ENCODE measurements around the gene DUSP5.

DUSP5 gene

DNA sequence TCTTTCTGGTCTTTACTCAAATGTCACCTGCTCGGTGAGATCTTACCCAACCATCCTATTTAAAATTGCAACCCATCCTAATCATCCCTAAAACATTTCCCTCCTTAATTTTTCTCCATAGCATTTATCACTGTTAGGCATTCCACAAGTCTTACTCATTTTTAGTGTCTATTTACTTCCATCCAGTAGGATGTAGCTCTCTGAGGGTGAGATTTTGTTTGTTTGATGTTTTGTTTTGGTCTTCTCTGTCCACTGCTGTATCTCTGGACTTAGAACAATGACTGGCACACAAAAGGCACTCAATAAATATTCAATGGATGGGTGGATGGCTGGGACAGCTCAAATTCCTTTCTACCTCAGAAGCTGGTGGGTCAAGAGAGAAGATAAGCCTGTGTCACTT is 15.8 kb upstream of the DUSP5 start:
- Histone ChIP-seq H3K4me3 (ENCODE audit: extremely low read depth, insufficient read depth, low read length, poor library complexity, severe bottlenecking) (no peak overlapping the region), H3K4me1 (ENCODE audit: control insufficient read depth, insufficient read depth, low read length, poor library complexity, severe bottlenecking) (peaks cover 24% of the 10 kb centered on the region), H3K36me3 (ENCODE audit: control insufficient read depth, insufficient read depth, low read length) (no peaks in the 10 kb centered on the region), H3K9me3 (ENCODE audit: control insufficient read depth, low read length) (no peaks in the 10 kb centered on the region), H3K27ac (ENCODE audit: low read depth, low read length, severe bottlenecking) (no peak overlapping the region)
- WGBS, 2 experiments (ENCODE audit: insufficient coverage in 2 of 2) = 91 to 92% methylated on average over 1 of the region's 1 CpG

DNA sequence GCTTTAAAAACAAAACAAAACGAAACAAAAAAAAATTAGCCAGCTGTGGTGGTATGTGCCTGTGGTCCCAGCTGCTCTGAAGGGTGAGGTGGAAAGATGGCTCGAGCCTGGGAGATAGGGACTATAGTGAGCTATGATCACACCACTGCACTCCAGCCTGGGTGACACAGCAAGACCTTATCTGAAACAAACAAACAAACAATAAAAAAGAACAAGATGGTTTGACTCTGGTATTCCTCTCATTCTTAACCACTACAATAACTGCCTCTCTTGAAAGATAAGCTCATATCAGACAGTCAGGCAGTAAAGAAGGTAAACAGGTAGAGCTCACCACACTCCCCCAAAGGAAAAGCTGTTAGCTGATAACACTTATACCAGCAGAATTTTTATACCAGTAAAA is 14.1 kb upstream of the DUSP5 start:
- Histone ChIP-seq H3K4me3 (ENCODE audit: extremely low read depth, insufficient read depth, low read length, poor library complexity, severe bottlenecking) (no peak overlapping the region), H3K4me1 (ENCODE audit: control insufficient read depth, insufficient read depth, low read length, poor library complexity, severe bottlenecking) (peaks cover 37% of the 10 kb centered on the region), H3K36me3 (ENCODE audit: control insufficient read depth, insufficient read depth, low read length) (no peaks in the 10 kb centered on the region), H3K9me3 (ENCODE audit: control insufficient read depth, low read length) (no peaks in the 10 kb centered on the region), H3K27ac (ENCODE audit: low read depth, low read length, severe bottlenecking) (no peak overlapping the region)
- WGBS, 2 experiments (ENCODE audit: insufficient coverage in 2 of 2) = no CpG with 5 or more reads among the region's 2 CpGs

DNA sequence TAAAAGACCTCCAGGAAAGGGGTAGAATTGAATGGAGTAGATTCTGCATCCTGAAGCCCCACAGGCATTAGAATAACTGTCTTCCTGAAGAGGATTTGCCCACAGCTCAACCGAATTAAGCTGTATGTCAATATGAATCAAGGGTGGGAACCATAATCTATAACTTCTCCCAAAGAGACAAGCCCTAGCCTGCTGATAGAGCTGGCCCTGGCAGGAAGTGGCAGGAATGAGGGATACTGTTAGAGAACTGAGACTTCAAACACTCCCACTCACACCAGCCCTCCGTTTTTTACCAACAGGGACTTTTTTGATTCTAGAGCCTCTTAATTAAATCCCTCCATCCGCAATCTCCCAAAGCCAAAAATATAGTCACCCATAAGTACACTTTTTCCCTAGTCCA is 12.2 kb upstream of the DUSP5 start:
- Histone ChIP-seq H3K9me3 (ENCODE audit: control insufficient read depth, low read length) (no peaks in the 10 kb centered on the region), H3K36me3 (ENCODE audit: control insufficient read depth, insufficient read depth, low read length) (peaks cover 3% of the 10 kb centered on the region), H3K4me1 (ENCODE audit: control insufficient read depth, insufficient read depth, low read length, poor library complexity, severe bottlenecking) (peaks cover 49% of the 10 kb centered on the region), H3K4me3 (ENCODE audit: extremely low read depth, insufficient read depth, low read length, poor library complexity, severe bottlenecking) (no peak overlapping the region), H3K27ac (ENCODE audit: low read depth, low read length, severe bottlenecking) (no peak overlapping the region)
- WGBS, 2 experiments (ENCODE audit: insufficient coverage in 2 of 2) = 84 to 92% methylated on average over 2 of the region's 3 CpGs

DNA sequence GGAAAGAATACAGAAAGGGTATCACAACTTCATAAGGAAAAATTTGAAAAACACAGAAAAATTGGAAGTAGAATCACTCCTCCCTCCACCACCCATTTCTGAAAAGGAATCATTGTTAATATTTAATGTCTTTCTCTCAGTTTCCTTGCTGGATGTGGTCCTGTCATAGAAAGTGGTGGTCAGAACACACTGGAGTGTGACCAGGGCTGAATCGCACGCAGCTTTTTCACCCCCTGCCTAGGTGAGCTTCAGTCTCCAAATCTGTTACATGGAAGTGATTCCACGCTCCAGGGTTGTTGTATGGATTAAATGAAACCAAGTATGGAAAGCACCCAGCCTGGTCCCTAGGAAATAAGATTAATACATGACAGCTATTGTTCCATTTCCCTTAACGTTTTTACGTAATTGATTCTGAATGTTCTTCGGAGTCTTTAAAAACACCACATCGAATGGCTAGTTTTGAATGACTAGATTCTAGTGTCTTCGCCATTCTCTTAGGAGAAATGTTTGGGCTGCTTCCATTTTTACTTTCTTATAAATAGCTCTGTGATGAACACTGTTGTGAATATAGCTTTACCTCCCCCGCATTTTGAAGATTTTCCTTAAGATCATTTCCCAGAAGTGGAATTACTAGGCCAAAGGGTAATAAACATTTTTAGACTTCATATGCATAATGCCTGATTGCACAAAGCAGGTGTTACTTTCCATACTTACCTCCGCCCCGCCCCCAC is 10.9 kb upstream of the DUSP5 start:
- Histone ChIP-seq H3K4me1 (ENCODE audit: control insufficient read depth, insufficient read depth, low read length, poor library complexity, severe bottlenecking) (peaks cover 54% of the 10 kb centered on the region), H3K27ac (ENCODE audit: low read depth, low read length, severe bottlenecking) (no peak overlapping the region), H3K4me3 (ENCODE audit: extremely low read depth, insufficient read depth, low read length, poor library complexity, severe bottlenecking) (no peak overlapping the region), H3K36me3 (ENCODE audit: control insufficient read depth, insufficient read depth, low read length) (peaks cover 3% of the 10 kb centered on the region), H3K9me3 (ENCODE audit: control insufficient read depth, low read length) (no peaks in the 10 kb centered on the region)
- 77 to 84% methylated on average over 9 to 10 of the region's 11 CpGs for WGBS, 2 experiments (ENCODE audit: insufficient coverage in 2 of 2)

DNA sequence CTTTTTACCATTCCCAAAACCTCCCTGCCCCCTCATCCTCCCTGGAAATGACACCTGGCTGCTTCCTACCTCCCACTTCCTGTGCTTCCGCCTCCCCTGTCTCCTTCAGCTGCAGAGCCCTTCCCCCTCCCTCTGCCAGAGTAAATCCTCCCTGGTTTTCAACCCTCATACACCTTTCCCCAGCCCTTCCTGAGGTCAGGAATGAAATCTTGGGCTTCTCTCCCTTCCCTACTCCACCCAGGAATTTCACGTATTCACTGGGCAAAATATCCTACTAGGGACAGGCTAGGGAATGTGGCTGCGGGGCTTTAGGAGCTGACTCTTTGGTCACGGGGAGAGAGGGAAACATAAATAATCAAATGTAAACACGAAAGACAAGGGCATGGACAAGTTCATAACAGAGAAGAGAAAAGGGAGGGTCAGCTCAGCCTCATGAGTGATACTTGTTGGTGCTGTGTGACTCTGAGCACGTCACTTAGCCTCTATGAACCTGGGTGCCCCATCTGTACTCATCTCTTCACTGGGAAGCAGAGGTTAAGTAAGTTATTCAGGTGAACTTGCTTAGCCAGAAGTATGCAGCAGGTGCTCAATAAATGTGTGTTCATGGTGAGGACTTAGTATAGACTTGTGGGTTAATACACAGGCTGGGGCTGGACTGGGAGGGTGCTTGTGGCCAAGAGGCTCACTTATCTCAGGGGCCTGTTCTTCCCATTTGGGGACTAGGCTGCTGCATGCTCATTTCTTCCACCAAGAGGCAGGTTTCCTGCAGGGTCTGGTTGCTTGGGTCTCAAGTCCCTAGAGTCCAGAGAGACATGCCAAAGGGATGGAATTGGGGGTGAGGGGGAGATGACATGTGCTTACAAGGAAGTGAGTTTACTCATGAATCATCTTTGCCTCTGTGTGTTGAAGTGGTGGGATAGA is 10.0 kb upstream of the DUSP5 start:
- Histone ChIP-seq H3K36me3 (ENCODE audit: control insufficient read depth, insufficient read depth, low read length) (peaks cover 3% of the 10 kb centered on the region), H3K9me3 (ENCODE audit: control insufficient read depth, low read length) (no peaks in the 10 kb centered on the region), H3K27ac (ENCODE audit: low read depth, low read length, severe bottlenecking) (peak overlapping the region; percentile 38), H3K4me3 (ENCODE audit: extremely low read depth, insufficient read depth, low read length, poor library complexity, severe bottlenecking) (no peak overlapping the region), H3K4me1 (ENCODE audit: control insufficient read depth, insufficient read depth, low read length, poor library complexity, severe bottlenecking) (peaks cover 50% of the 10 kb centered on the region)
- 41 to 67% methylated on average over 3 to 6 of the region's 6 CpGs for WGBS, 2 experiments (ENCODE audit: insufficient coverage in 2 of 2)

DNA sequence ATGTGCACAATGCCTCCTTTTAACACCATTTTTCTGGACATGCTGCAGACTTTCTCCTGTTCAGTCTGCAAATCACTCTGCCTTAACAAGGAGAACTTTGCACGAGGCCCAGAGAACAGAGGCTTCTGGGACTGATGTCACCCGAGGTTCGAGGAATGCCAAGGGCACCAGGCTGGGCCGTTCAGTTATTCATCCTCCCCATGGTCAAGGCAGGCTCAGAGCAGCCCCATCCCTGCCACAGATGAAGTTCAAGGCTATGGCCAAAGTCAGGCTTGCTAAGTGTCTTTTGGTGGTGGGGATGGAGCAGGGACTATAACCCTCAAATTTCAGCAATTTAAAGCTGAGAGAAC is 9.4 kb upstream of the DUSP5 start:
- 90 to 100% methylated on average over 3 to 4 of the region's 4 CpGs for WGBS, 2 experiments (ENCODE audit: insufficient coverage in 2 of 2)
- Histone ChIP-seq H3K9me3 (ENCODE audit: control insufficient read depth, low read length) (no peaks in the 10 kb centered on the region), H3K36me3 (ENCODE audit: control insufficient read depth, insufficient read depth, low read length) (peaks cover 3% of the 10 kb centered on the region), H3K27ac (ENCODE audit: low read depth, low read length, severe bottlenecking) (peak overlapping the region; percentile 38), H3K4me1 (ENCODE audit: control insufficient read depth, insufficient read depth, low read length, poor library complexity, severe bottlenecking) (peaks cover 56% of the 10 kb centered on the region), H3K4me3 (ENCODE audit: extremely low read depth, insufficient read depth, low read length, poor library complexity, severe bottlenecking) (no peak overlapping the region)

DNA sequence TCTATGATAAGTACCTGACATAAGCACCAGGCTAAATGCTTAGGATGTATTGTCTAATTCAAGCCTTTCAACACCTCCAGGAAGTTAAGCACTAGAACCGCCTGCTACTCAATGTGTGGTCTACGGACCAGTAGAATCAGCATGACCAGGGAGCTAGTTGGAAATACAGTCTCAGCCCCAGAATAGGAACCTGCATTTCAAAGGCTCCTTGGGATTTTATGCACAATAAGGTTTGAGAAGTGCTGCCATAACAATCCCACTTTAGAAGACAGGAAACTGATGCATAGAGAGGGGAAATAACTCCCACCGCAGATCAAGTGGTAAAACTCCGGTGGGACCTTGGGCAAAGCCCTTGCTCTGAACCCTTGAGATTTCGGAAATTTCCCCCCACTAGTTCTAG is 8.8 kb upstream of the DUSP5 start:
- Histone ChIP-seq H3K4me3 (ENCODE audit: extremely low read depth, insufficient read depth, low read length, poor library complexity, severe bottlenecking) (no peak overlapping the region), H3K36me3 (ENCODE audit: control insufficient read depth, insufficient read depth, low read length) (peaks cover 3% of the 10 kb centered on the region), H3K4me1 (ENCODE audit: control insufficient read depth, insufficient read depth, low read length, poor library complexity, severe bottlenecking) (peaks cover 62% of the 10 kb centered on the region), H3K27ac (ENCODE audit: low read depth, low read length, severe bottlenecking) (no peak overlapping the region), H3K9me3 (ENCODE audit: control insufficient read depth, low read length) (no peaks in the 10 kb centered on the region)
- WGBS, 2 experiments (ENCODE audit: insufficient coverage in 2 of 2) = 68% methylated on average over 4 of the region's 5 CpGs; no CpG with 5 or more reads in 1 of the 2 experiments

DNA sequence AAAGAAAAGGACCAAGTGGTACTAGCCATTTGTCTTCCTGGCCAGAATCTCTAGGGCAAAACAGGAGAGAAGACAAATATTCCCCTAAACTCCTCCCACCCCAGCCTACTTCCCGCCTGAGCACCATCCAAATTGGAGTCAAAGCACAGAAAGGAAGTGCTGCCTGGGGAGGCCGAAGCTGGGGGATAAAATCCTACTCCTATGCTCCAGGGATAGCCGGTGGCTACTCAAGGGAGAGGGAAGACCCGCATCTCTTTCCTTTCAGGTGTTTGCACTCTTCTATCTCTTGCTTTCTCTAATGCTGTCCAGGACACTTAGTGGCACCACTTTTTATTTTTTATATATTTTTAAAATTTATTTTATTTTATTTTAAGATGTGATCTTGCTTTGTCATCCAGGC is 7.1 kb upstream of the DUSP5 start:
- H3K9me3 ChIP-seq (ENCODE audit: control insufficient read depth, low read length) = no peaks in the 10 kb centered on the region
- H3K27ac ChIP-seq (ENCODE audit: low read depth, low read length, severe bottlenecking) = no peak overlapping the region
- H3K36me3 ChIP-seq (ENCODE audit: control insufficient read depth, insufficient read depth, low read length) = peaks cover 3% of the 10 kb centered on the region
- H3K4me1 ChIP-seq (ENCODE audit: control insufficient read depth, insufficient read depth, low read length, poor library complexity, severe bottlenecking) = peaks cover 66% of the 10 kb centered on the region
- WGBS, 2 experiments (ENCODE audit: insufficient coverage in 2 of 2) = 78 to 88% methylated on average over 1 to 2 of the region's 4 CpGs
- no peak overlapping the region for H3K4me3 ChIP-seq (ENCODE audit: extremely low read depth, insufficient read depth, low read length, poor library complexity, severe bottlenecking)

DNA sequence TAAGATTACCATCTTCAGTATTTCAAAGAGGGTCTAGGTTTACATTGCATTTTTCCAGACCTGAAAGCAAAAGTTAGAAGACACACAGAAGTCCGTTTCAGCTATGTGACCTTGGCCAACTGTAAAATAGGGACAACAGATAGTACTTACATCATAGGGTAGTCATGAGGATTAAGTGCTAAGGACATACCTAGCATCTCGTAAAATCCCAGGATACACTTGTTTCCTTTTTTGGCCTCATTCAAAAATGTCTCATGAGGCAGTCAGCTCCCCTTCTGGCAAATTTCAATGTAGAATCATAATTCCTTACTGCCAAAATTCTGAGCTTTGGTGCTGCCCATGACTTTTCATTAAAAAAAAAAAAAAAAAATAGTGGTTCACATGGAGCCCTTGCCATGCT is 6.4 kb upstream of the DUSP5 start:
- 88 to 90% methylated on average over 2 of the region's 2 CpGs for WGBS, 2 experiments (ENCODE audit: insufficient coverage in 2 of 2)
- peaks cover 3% of the 10 kb centered on the region for H3K36me3 ChIP-seq (ENCODE audit: control insufficient read depth, insufficient read depth, low read length)
- H3K4me1 ChIP-seq (ENCODE audit: control insufficient read depth, insufficient read depth, low read length, poor library complexity, severe bottlenecking) = peaks cover 66% of the 10 kb centered on the region
- H3K9me3 ChIP-seq (ENCODE audit: control insufficient read depth, low read length) = no peaks in the 10 kb centered on the region
- H3K4me3 ChIP-seq (ENCODE audit: extremely low read depth, insufficient read depth, low read length, poor library complexity, severe bottlenecking) = no peak overlapping the region
- no peak overlapping the region for H3K27ac ChIP-seq (ENCODE audit: low read depth, low read length, severe bottlenecking)

DNA sequence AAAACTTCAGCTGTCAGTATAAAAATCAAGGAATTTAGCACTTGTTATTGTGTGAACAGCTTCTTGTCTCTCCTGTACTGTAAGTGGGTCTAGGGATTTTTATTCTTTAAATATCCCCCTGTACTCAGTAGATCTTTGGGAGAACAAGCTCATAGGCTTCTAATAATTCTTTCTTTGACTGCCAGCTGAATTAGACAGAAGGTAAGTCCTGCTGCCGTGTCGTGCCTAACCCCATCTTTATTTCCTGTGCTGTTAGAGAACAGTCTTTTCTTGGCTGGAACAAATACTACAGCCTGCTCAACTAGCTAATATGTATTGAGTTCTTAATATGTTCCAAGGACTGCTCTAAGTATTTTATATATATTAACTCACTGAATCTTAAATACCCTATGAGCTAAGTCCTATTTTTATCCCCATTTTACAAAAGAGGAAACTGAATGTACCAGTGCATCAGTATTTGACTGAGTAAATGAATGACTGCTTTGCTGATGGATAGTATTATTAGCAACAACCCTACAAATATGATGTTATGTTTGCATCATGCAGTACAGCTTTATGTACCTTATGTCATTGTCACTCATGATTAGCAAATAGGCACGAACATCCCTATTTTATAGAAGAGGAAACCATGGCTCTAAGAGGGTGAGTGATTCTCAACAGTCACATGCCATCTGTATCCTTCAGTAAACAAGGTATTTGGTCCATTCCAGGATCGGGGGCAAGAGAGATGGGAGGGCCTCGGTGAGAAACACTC is 5.5 kb upstream of the DUSP5 start:
- peaks cover 61% of the 10 kb centered on the region for H3K4me1 ChIP-seq (ENCODE audit: control insufficient read depth, insufficient read depth, low read length, poor library complexity, severe bottlenecking)
- WGBS, 2 experiments (ENCODE audit: insufficient coverage in 2 of 2) = 80% methylated on average over 1 of the region's 5 CpGs; no CpG with 5 or more reads in 1 of the 2 experiments
- no peak overlapping the region for H3K4me3 ChIP-seq (ENCODE audit: extremely low read depth, insufficient read depth, low read length, poor library complexity, severe bottlenecking)
- peaks cover 3% of the 10 kb centered on the region for H3K36me3 ChIP-seq (ENCODE audit: control insufficient read depth, insufficient read depth, low read length)
- no peaks in the 10 kb centered on the region for H3K9me3 ChIP-seq (ENCODE audit: control insufficient read depth, low read length)
- H3K27ac ChIP-seq (ENCODE audit: low read depth, low read length, severe bottlenecking) = no peak overlapping the region
